GM19239 (cell line): ENCODE measurements around the gene CASP10.

Source experiments
- DNase-seq: peaks from one replicate; pipeline ENCODE4 v3.0.0; 2011; ENCODE audit warnings: low spot score; ENCODE audit not compliant: insufficient read length
- FAIRE-seq: peaks from 2 replicates; lab custom pipeline; 2011; peaks lifted over from hg19 to GRCh38; lab: Jason Lieb, UNC

The CASP10 gene

GRCh38 chr2:201255408-201256033, 72.6 kb downstream of the CASP10 start:
- FAIRE-seq (no peak), DNase-seq (no peak)

GRCh38 chr2:201256082-201256481, 73.1 kb downstream of the CASP10 start:
- FAIRE-seq: no peak
- no peak for DNase-seq

GRCh38 chr2:201257381-201257955, 74.5 kb downstream of the CASP10 start:
- peak; percentile 14 for DNase-seq

GRCh38 chr2:201257956-201258665, 75.2 kb downstream of the CASP10 start:
- peak; percentile 55 for DNase-seq

More at GRCh38 chr2:201257381-201257955, 74.5 kb downstream of the CASP10 start:
- FAIRE-seq: no peak

GRCh38 chr2:201258666-201259615, 76.0 kb downstream of the CASP10 start:
- no peak for FAIRE-seq
- DNase-seq: no peak

More at GRCh38 chr2:201257956-201258665, 75.2 kb downstream of the CASP10 start:
- peak; percentile 92 for FAIRE-seq

GRCh38 chr2:201260302-201260800, 77.4 kb downstream of the CASP10 start, which contains the start of gene CASP8:
CASP8 (plus strand) TSS chr2:201260536; CDS start chr2:201266487, 5,951 bp downstream.
- FAIRE-seq (peak; percentile 90), DNase-seq (peak; percentile 28)

- FAIRE-seq: peak; percentile 26
Measured at GRCh38 chr2:201261471-201261870, 78.5 kb downstream of the CASP10 start.

GRCh38 chr2:201261906-201262305, 79.0 kb downstream of the CASP10 start:
- DNase-seq (no peak), FAIRE-seq (no peak)

More at GRCh38 chr2:201261471-201261870, 78.5 kb downstream of the CASP10 start:
- DNase-seq: no peak

GRCh38 chr2:201262718-201263117, 79.8 kb downstream of the CASP10 start:
- DNase-seq (no peak), FAIRE-seq (peak; percentile 51)

GRCh38 chr2:201263779-201264178, 80.8 kb downstream of the CASP10 start:
- DNase-seq: no peak
- peak; percentile 80 for FAIRE-seq

- DNase-seq (no peak), FAIRE-seq (no peak)
Measured at GRCh38 chr2:201264472-201265173, 81.7 kb downstream of the CASP10 start.

- FAIRE-seq (no peak), DNase-seq (no peak)
Measured at GRCh38 chr2:201266629-201267028, 83.7 kb downstream of the CASP10 start.

GRCh38 chr2:201267278-201268030, 84.5 kb downstream of the CASP10 start:
- no peak for FAIRE-seq
- DNase-seq: no peak

GRCh38 chr2:201269764-201270163, 86.8 kb downstream of the CASP10 start:
- DNase-seq: no peak
- FAIRE-seq: no peak

- FAIRE-seq: no peak
- no peak for DNase-seq
Measured at GRCh38 chr2:201270293-201271001, 87.5 kb downstream of the CASP10 start.

- FAIRE-seq: no peak
- DNase-seq: no peak
Measured at GRCh38 chr2:201271917-201272316, 89.0 kb downstream of the CASP10 start.

- no peak for FAIRE-seq
- no peak for DNase-seq
Measured at GRCh38 chr2:201273330-201273983, 90.5 kb downstream of the CASP10 start.
